Lower leg skin (tissue), 4 donors: Measurements from ENCODE around the gene CCDC8. TPM values are rescaled to one million over a fixed set of nuclear protein-coding genes. Genes with fewer than 3 reads are reported as not detected.
A peak's percentile ranks its signal among the peaks of the same experiment; 100 is the strongest.

Source experiments
- DNase-seq, 2 donors: peaks; one replicate each; pipeline ENCODE4 v3.0.0-alpha.2; 2019; ENCODE audit warnings: low spot score in 2 of 2
- H3K4me3 ChIP-seq: fragments of 200-600 bp; sonication (generic); 2 replicates; pipeline ENCODE4 v1.5.1; 2017; ENCODE audit warnings: mild to moderate bottlenecking, low read depth; ENCODE audit not compliant: poor library complexity, severe bottlenecking
- CTCF ChIP-seq, 3 donors: fragments of 450-650 bp; IDR thresholded peaks; one replicate each; pipeline ENCODE4 v1.5.1; 2016; ENCODE audit warnings: antibody characterized with exemption in 3 of 3, mild to moderate bottlenecking in 3 of 3, moderate library complexity in 2 of 3
- POLR2A ChIP-seq, 2 donors: fragments of 450-650 bp; IDR thresholded peaks; one replicate each; pipeline ENCODE4 v1.6.1; 2016 to 2017; ENCODE audit warnings: antibody characterized with exemption in 2 of 2, mild to moderate bottlenecking in 1 of 2, moderate library complexity in 1 of 2
- WGBS, 2 donors: methylation state at CpG; one replicate each; pipeline ENCODE4 v1.1.5; 2018; 5-methylcytosine and 5-hydroxymethylcytosine counted together
- intact Hi-C: fragments of 100-400 bp; cut with DNase I; formaldehyde crosslinking; loops from one replicate; pipeline ENCODE4 v1.15.0; 2023; ENCODE audit warnings: low total_unique reads
- total RNA-seq, 4 donors: library from RNA; depleted of rRNA; stranded (reverse); fragments of >200 nt; gene quantifications; one replicate each; pipeline ENCODE4 v1.1.0, GENCODE V29; 2016

The CCDC8 gene
- total RNA-seq, 4 donors from 2014 or later = 1.1 to 11.5 (median 4.2) TPM

- no peak for DNase-seq
- intact Hi-C loops = no loop called here
- 40 to 48% methylated on average over 3 of the region's 3 CpGs for WGBS, 2 donors
- no peak overlapping the region for H3K4me3 ChIP-seq
- TF ChIP-seq CTCF (IDR thresholded peaks at IDR 0.05) (no peak), POLR2A (IDR thresholded peaks at IDR 0.05) (no peak)
Measured at GRCh38 chr19:46454244-46454643, 40.9 kb upstream of the CCDC8 start.

GRCh38 chr19:46453661-46454060 lies 40.3 kb upstream of the CCDC8 start:
- intact Hi-C loops = no loop called here
- DNase-seq = peak in 1 of 2 donors; percentile 43
- WGBS, 2 donors = 51 to 58% methylated on average over 6 of the region's 6 CpGs
- H3K4me3 ChIP-seq = no peak overlapping the region
- TF ChIP-seq POLR2A (IDR thresholded peaks at IDR 0.05) (no peak), CTCF (IDR thresholded peaks at IDR 0.05) (no peak)

- intact Hi-C loops = no loop called here
- 46 to 52% methylated on average over 4 of the region's 4 CpGs for WGBS, 2 donors
- TF ChIP-seq POLR2A (IDR thresholded peaks at IDR 0.05) (no peak), CTCF (IDR thresholded peaks at IDR 0.05) (no peak)
- H3K4me3 ChIP-seq = no peak overlapping the region
- no peak for DNase-seq
Measured at GRCh38 chr19:46452186-46452585, 38.8 kb upstream of the CCDC8 start.

- no peak for DNase-seq
- TF ChIP-seq POLR2A (IDR thresholded peaks at IDR 0.05) (no peak), CTCF (IDR thresholded peaks at IDR 0.05) (no peak)
- 39 to 52% methylated on average over 6 of the region's 6 CpGs for WGBS, 2 donors
- intact Hi-C loops = no loop called here
- H3K4me3 ChIP-seq = no peak overlapping the region
Measured at GRCh38 chr19:46451352-46451751, 38.0 kb upstream of the CCDC8 start.

- intact Hi-C loops = no loop called here
- WGBS, 2 donors = 61 to 62% methylated on average over 5 of the region's 5 CpGs
- no peak for TF ChIP-seq CTCF (IDR thresholded peaks at IDR 0.05)
- no peak for TF ChIP-seq POLR2A (IDR thresholded peaks at IDR 0.05)
- no peak overlapping the region for H3K4me3 ChIP-seq
- DNase-seq = no peak
Measured at GRCh38 chr19:46450737-46451136, 37.4 kb upstream of the CCDC8 start.

- WGBS, 2 donors = 60 to 71% methylated on average over 7 of the region's 7 CpGs
- intact Hi-C loops = no loop called here
- no peak overlapping the region for H3K4me3 ChIP-seq
- TF ChIP-seq CTCF (IDR thresholded peaks at IDR 0.05) = no peak
- no peak for TF ChIP-seq POLR2A (IDR thresholded peaks at IDR 0.05)
- DNase-seq = no peak
Measured at GRCh38 chr19:46449228-46449627, 35.9 kb upstream of the CCDC8 start.
